Heart left ventricle (tissue), 13 donors: ENCODE data around the gene GYPE.
"Not testable (repeated sequence)": the region's sequence is repeated elsewhere in the genome, so short reads cannot be mapped to it uniquely, and the experiment has no call there.

Experiments
- POLR2A ChIP-seq, 2 donors: fragments of 450-650 bp; IDR thresholded peaks; one replicate each; pipeline ENCODE4 v1.6.1; 2017; ENCODE audit warnings: antibody characterized with exemption in 2 of 2, mild to moderate bottlenecking in 2 of 2, moderate library complexity in 2 of 2
- TF ChIP-seq, protein P1 (sequence below), 12 donors: fragments of 200-600 bp; sonication (generic) in 4 of 12; IDR thresholded peaks; one replicate each; pipeline versions ENCODE4 v1.5.0 to v1.8.0; 2018 to 2022; ENCODE audit warnings: antibody characterized with exemption in 12 of 12, mild to moderate bottlenecking in 5 of 12
- donor health status: ischemic (EF 13 %, LVEDD 7.1; RV severe dilation, severe dysfunction).
- donor health status: DM: no; HTN: yes; CAD: no.
- donor health status: DM: no; HTN: no; CAD: no.
- donor health status: ischemic (EF 25% LVEDD 6.9; RV normal size, moderate dysfunction).
- donor health status: ischemic (EF 25% LVEDD 5.7; RV mildly dilated, moderate dysfunction).
- donor health status: ischemic (EF 35%, LVEDD 5.7; RV mildly dilated, moderate dysfunction).
- donor health status: nonischemic (EF 11% LVEDD 7.7; RV severe dilation, severe dysfunction).
- donor health status: DM: yes; HTN: yes; CAD: no.
- donor health status: PGD.
- donor health status: ischemic (EF 29% LVEDD 5.4; RV normal size, mild dysfunction).
- donor health status: nonischemic (EF 23%, LVEDD 6.1; RV moderate dilation, normal function).

DNA sequence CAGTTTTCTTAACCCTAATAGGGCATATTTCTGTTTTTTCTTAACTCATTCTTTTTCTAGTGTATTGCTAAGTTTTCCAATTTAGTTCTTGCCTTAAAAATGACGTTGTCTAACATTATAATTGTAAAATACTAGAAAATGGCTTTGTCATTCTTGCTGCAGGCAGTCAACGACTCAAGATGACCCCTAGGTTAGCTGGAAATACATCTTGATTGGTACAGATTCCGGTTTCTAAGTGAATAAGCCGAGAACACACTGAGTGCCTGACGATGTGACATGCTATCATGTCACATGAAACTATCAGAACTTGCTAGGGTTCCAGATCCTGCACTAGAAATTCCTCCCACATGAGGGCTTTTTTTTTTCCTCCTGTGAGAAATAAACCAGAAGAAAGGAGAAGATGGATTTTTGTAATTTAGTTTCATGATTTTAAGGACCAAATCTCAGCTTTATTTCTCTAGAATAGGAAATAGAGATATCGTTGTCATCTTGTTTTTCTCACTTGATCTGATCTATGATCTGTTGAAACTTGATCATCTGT is 49.3 kb downstream of the GYPE start:
- TF ChIP-seq, protein P1, sequence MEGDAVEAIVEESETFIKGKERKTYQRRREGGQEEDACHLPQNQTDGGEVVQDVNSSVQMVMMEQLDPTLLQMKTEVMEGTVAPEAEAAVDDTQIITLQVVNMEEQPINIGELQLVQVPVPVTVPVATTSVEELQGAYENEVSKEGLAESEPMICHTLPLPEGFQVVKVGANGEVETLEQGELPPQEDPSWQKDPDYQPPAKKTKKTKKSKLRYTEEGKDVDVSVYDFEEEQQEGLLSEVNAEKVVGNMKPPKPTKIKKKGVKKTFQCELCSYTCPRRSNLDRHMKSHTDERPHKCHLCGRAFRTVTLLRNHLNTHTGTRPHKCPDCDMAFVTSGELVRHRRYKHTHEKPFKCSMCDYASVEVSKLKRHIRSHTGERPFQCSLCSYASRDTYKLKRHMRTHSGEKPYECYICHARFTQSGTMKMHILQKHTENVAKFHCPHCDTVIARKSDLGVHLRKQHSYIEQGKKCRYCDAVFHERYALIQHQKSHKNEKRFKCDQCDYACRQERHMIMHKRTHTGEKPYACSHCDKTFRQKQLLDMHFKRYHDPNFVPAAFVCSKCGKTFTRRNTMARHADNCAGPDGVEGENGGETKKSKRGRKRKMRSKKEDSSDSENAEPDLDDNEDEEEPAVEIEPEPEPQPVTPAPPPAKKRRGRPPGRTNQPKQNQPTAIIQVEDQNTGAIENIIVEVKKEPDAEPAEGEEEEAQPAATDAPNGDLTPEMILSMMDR (IDR thresholded peaks at IDR 0.05): not testable (repeated sequence)
- TF ChIP-seq POLR2A (IDR thresholded peaks at IDR 0.05): not testable (repeated sequence)
